CD4-positive, CD25-positive, alpha-beta regulatory T cell (primary cell): ENCODE results near the gene SRC. TPM values are rescaled to one million over a fixed set of nuclear protein-coding genes. Genes with fewer than 3 reads are reported as not detected.

ENCODE experiments used
- ATAC-seq, 2 donors: fragments of 150-1000 bp; cut with Tn5 transposase; one replicate each; pipeline ENCODE4 v1.10.0; 2021; ENCODE audit warnings: low read depth in 2 of 2, moderate number of reproducible peaks in 2 of 2, moderate library complexity in 1 of 2
- DNase-seq, 3 donors: peaks; one replicate each; pipeline versions ENCODE4 v3.0.0 to v3.0.0-alpha.2; 2012 to 2022; ENCODE audit warnings: mixed read lengths in 1 of 3
- H3K27ac ChIP-seq: one replicate; pipeline ENCODE4 v1.7.0; 2013; ENCODE audit warnings: mild to moderate bottlenecking, low read length; ENCODE audit not compliant: insufficient read depth, poor library complexity, severe bottlenecking
- H3K27me3 ChIP-seq: one replicate; pipeline ENCODE4 v1.7.0; 2013; ENCODE audit warnings: low read length; ENCODE audit not compliant: control insufficient read depth, insufficient read depth
- H3K36me3 ChIP-seq: one replicate; pipeline ENCODE4 v1.7.0; 2013; ENCODE audit warnings: mild to moderate bottlenecking, low read length, moderate library complexity; ENCODE audit not compliant: control insufficient read depth, insufficient read depth
- H3K4me1 ChIP-seq: 2 replicates; pipeline ENCODE4 v1.7.0; 2013; ENCODE audit warnings: mild to moderate bottlenecking, low read length; ENCODE audit not compliant: insufficient read depth, control insufficient read depth, poor library complexity, severe bottlenecking
- H3K4me3 ChIP-seq: one replicate; pipeline ENCODE4 v1.7.0; 2013; ENCODE audit warnings: low read depth, mild to moderate bottlenecking, low read length, moderate library complexity
- H3K9me3 ChIP-seq, 2 experiments: 1 replicate in 1 of 2; 2 replicates in 1 of 2; pipeline ENCODE4 v1.7.0; 2013; ENCODE audit warnings: low read length in 2 of 2, mild to moderate bottlenecking in 1 of 2, moderate library complexity in 1 of 2; ENCODE audit not compliant: control insufficient read depth in 2 of 2
- H3K27ac Mint-ChIP-seq, 3 donors: one replicate each; pipeline ENCODE4 v1.8.0; 2020 to 2022; ENCODE audit warnings: mild to moderate bottlenecking in 3 of 3, mixed read lengths in 3 of 3, moderate library complexity in 2 of 3
- H3K27me3 Mint-ChIP-seq: one replicate; pipeline ENCODE4 v1.8.0; 2022; ENCODE audit warnings: mild to moderate bottlenecking, mixed read lengths
- H3K36me3 Mint-ChIP-seq: one replicate; pipeline ENCODE4 v1.8.0; 2020; ENCODE audit warnings: mixed read lengths
- H3K4me1 Mint-ChIP-seq, 4 donors: one replicate each; pipeline ENCODE4 v1.8.0; 2020 to 2022; ENCODE audit warnings: mixed read lengths in 4 of 4, mild to moderate bottlenecking in 1 of 4
- H3K4me3 Mint-ChIP-seq, 4 donors: one replicate each; pipeline ENCODE4 v1.8.0; 2020 to 2022; ENCODE audit warnings: mild to moderate bottlenecking in 4 of 4, mixed read lengths in 4 of 4, moderate library complexity in 3 of 4
- H3K9me3 Mint-ChIP-seq, 7 donors: one replicate each; pipeline ENCODE4 v1.8.0; 2020 to 2022; ENCODE audit warnings: mixed read lengths in 7 of 7, mild to moderate bottlenecking in 3 of 7, moderate library complexity in 2 of 7
- polyA plus RNA-seq, 4 donors: library from polyadenylated mRNA; unstranded; fragments of 300-500 nt; fragmentation: Illumina TruSeq; gene quantifications; one replicate each; pipeline ENCODE4 v1.2.3, GENCODE V29; 2021
- total RNA-seq: library from RNA; stranded (reverse); gene quantifications from one replicate; pipeline ENCODE4 v1.2.3, GENCODE V29; 2022

Gene SRC
- total and polyA plus RNA-seq, 5 donors from 2014 or later = 0.29 to 5.5 (median 0.56) TPM; not detected in 1

GRCh38 chr20:37381621-37382471 lies 35.9 kb downstream of the SRC start:
- Histone ChIP-seq H3K4me1 (peaks cover 5% of the 10 kb centered on the region), H3K27me3 (no peaks in the 10 kb centered on the region), H3K36me3 (no peaks in the 10 kb centered on the region), H3K27ac (no peak overlapping the region), H3K4me3 (no peak overlapping the region), H3K9me3 (no peaks in the 10 kb centered on the region)
- Mint-ChIP-seq H3K36me3 (peaks cover 4% of the 10 kb centered on the region), H3K9me3 (no peaks in the 10 kb centered on the region), H3K27me3 (no peaks in the 10 kb centered on the region), H3K27ac (peak overlapping the region in 1 of 3 donors; percentile 47), H3K4me3 (peak overlapping the region in 3 of 4 donors; percentile 56 to 68 (median 57)), H3K4me1 (peaks cover 0 to 6% (median 2%) of the 10 kb centered on the region in 4 donors)
- DNase-seq = no peak
- ATAC-seq = no peak

- no peaks in the 10 kb centered on the region for H3K36me3 ChIP-seq
- Mint-ChIP-seq H3K9me3 (no peaks in the 10 kb centered on the region), H3K4me3 (peak overlapping the region; percentile 56 to 73 (median 66)), H3K4me1 (peaks cover 0 to 6% (median 2%) of the 10 kb centered on the region in 4 donors), H3K27me3 (no peaks in the 10 kb centered on the region), H3K36me3 (peaks cover 4% of the 10 kb centered on the region), H3K27ac (peak overlapping the region in 1 of 3 donors; percentile 47)
- no peak overlapping the region for H3K4me3 ChIP-seq
- ATAC-seq = no peak
- H3K27ac ChIP-seq = no peak overlapping the region
- DNase-seq = no peak
- H3K4me1 ChIP-seq = peaks cover 5% of the 10 kb centered on the region
- H3K27me3 ChIP-seq = no peaks in the 10 kb centered on the region
- H3K9me3 ChIP-seq = no peaks in the 10 kb centered on the region
Observed at GRCh38 chr20:37382482-37383120, 36.7 kb downstream of the SRC start.

- peak overlapping the region in 2 of 3 donors; percentile 21 to 51 for H3K27ac Mint-ChIP-seq
- H3K4me3 Mint-ChIP-seq = peak overlapping the region; percentile 56 to 78 (median 68)
Observed at GRCh38 chr20:37383229-37383989, 37.5 kb downstream of the SRC start.

GRCh38 chr20:37384683-37385174 lies 38.8 kb downstream of the SRC start:
- H3K9me3 ChIP-seq = no peaks in the 10 kb centered on the region
- Mint-ChIP-seq H3K4me3 (peak overlapping the region in 3 of 4 donors; percentile 37 to 88 (median 84)), H3K9me3 (no peaks in the 10 kb centered on the region), H3K36me3 (peaks cover 4% of the 10 kb centered on the region), H3K27me3 (no peaks in the 10 kb centered on the region), H3K4me1 (peaks cover 0 to 6% (median 2%) of the 10 kb centered on the region in 4 donors), H3K27ac (peak overlapping the region in 2 of 3 donors; percentile 63 to 71)
- H3K27ac ChIP-seq = no peak overlapping the region
- H3K36me3 ChIP-seq = no peaks in the 10 kb centered on the region
- H3K27me3 ChIP-seq = no peaks in the 10 kb centered on the region
- DNase-seq (peak; percentile 60 to 75 (median 65)), ATAC-seq (peak; percentile 86 to 92)
- H3K4me1 ChIP-seq = peaks cover 5% of the 10 kb centered on the region
- no peak overlapping the region for H3K4me3 ChIP-seq

More at GRCh38 chr20:37383229-37383989, 37.5 kb downstream of the SRC start:
- H3K36me3 Mint-ChIP-seq = peaks cover 4% of the 10 kb centered on the region
- H3K27me3 Mint-ChIP-seq = no peaks in the 10 kb centered on the region
- Histone ChIP-seq H3K4me1 (peaks cover 5% of the 10 kb centered on the region), H3K9me3 (no peaks in the 10 kb centered on the region), H3K36me3 (no peaks in the 10 kb centered on the region), H3K27me3 (no peaks in the 10 kb centered on the region), H3K4me3 (no peak overlapping the region), H3K27ac (no peak overlapping the region)
- no peaks in the 10 kb centered on the region for H3K9me3 Mint-ChIP-seq
- DNase-seq (no peak), ATAC-seq (no peak)
- peaks cover 0 to 6% (median 2%) of the 10 kb centered on the region in 4 donors for H3K4me1 Mint-ChIP-seq

- DNase-seq (no peak), ATAC-seq (no peak)
- Histone ChIP-seq H3K27me3 (no peaks in the 10 kb centered on the region), H3K9me3 (no peaks in the 10 kb centered on the region), H3K4me1 (peaks cover 5% of the 10 kb centered on the region), H3K36me3 (no peaks in the 10 kb centered on the region), H3K27ac (no peak overlapping the region), H3K4me3 (no peak overlapping the region)
- no peaks in the 10 kb centered on the region for H3K27me3 Mint-ChIP-seq
- peak overlapping the region in 2 of 3 donors; percentile 63 to 71 for H3K27ac Mint-ChIP-seq
- no peaks in the 10 kb centered on the region for H3K9me3 Mint-ChIP-seq
- peaks cover 4% of the 10 kb centered on the region for H3K36me3 Mint-ChIP-seq
- peak overlapping the region; percentile 37 to 88 (median 76) for H3K4me3 Mint-ChIP-seq
- H3K4me1 Mint-ChIP-seq = peaks cover 0 to 6% (median 2%) of the 10 kb centered on the region in 4 donors
Observed at GRCh38 chr20:37385176-37385575, 39.2 kb downstream of the SRC start.

GRCh38 chr20:37385659-37386504 lies 39.9 kb downstream of the SRC start:
- Histone ChIP-seq H3K9me3 (no peaks in the 10 kb centered on the region), H3K27me3 (no peaks in the 10 kb centered on the region), H3K27ac (no peak overlapping the region), H3K4me3 (no peak overlapping the region), H3K4me1 (peaks cover 5% of the 10 kb centered on the region), H3K36me3 (no peaks in the 10 kb centered on the region)
- H3K9me3 Mint-ChIP-seq = no peaks in the 10 kb centered on the region
- DNase-seq = no peak
- no peak overlapping the region for H3K27ac Mint-ChIP-seq
- no peaks in the 10 kb centered on the region for H3K27me3 Mint-ChIP-seq
- H3K4me3 Mint-ChIP-seq = peak overlapping the region in 3 of 4 donors; percentile 37 to 68 (median 60)
- no peak for ATAC-seq
- peaks cover 0 to 6% (median 2%) of the 10 kb centered on the region in 4 donors for H3K4me1 Mint-ChIP-seq
- peaks cover 4% of the 10 kb centered on the region for H3K36me3 Mint-ChIP-seq
